ENCODE data around the gene RBP3.

The RBP3 gene

GRCh38 chr10:47370015-47370767, 22.0 kb downstream of the RBP3 start:
- H3K4me3 ChIP-seq (ENCODE audit: low read length), result no peak overlapping the region
- H3K9me3 ChIP-seq (ENCODE audit: insufficient read depth, low read depth, low read length), result no peaks in the 10 kb centered on the region
- H3K4me1 ChIP-seq (ENCODE audit: insufficient read depth, low read length), result peaks cover 13% of the 10 kb centered on the region; the same call in 1 of the 2 replicates
- H3K36me3 ChIP-seq (ENCODE audit: insufficient read depth, low read depth, low read length), result no peaks in the 10 kb centered on the region; the same call in 1 of the 2 replicates
- H3K27me3 ChIP-seq (ENCODE audit: insufficient read depth, low read length), result no peaks in the 10 kb centered on the region
- no peak overlapping the region for H3K27ac ChIP-seq (ENCODE audit: low read length)
- no peak overlapping the region for H3K9ac ChIP-seq (ENCODE audit: low read depth, low read length)

- H3K4me1 ChIP-seq (ENCODE audit: insufficient read depth, low read length), result peaks cover 13% of the 10 kb centered on the region; the same call in 1 of the 2 replicates
- H3K4me3 ChIP-seq (ENCODE audit: low read length), result no peak overlapping the region
- H3K27ac ChIP-seq (ENCODE audit: low read length), result no peak overlapping the region
- no peaks in the 10 kb centered on the region for H3K9me3 ChIP-seq (ENCODE audit: insufficient read depth, low read depth, low read length)
- no peak overlapping the region for H3K9ac ChIP-seq (ENCODE audit: low read depth, low read length)
- no peaks in the 10 kb centered on the region for H3K27me3 ChIP-seq (ENCODE audit: insufficient read depth, low read length)
- no peaks in the 10 kb centered on the region; the same call in 1 of the 2 replicates for H3K36me3 ChIP-seq (ENCODE audit: insufficient read depth, low read depth, low read length)
These were observed 22.7 kb downstream of the RBP3 start for GRCh38 chr10:47370878-47371277.

GRCh38 chr10:47371629-47372485, 23.7 kb downstream of the RBP3 start:
- Histone ChIP-seq H3K9ac (ENCODE audit: low read depth, low read length) (no peak overlapping the region), H3K4me1 (ENCODE audit: insufficient read depth, low read length) (peaks cover 13% of the 10 kb centered on the region; the same call in 1 of the 2 replicates), H3K27me3 (ENCODE audit: insufficient read depth, low read length) (no peaks in the 10 kb centered on the region), H3K4me3 (ENCODE audit: low read length) (no peak overlapping the region), H3K9me3 (ENCODE audit: insufficient read depth, low read depth, low read length) (no peaks in the 10 kb centered on the region), H3K27ac (ENCODE audit: low read length) (no peak overlapping the region), H3K36me3 (ENCODE audit: insufficient read depth, low read depth, low read length) (no peaks in the 10 kb centered on the region; the same call in 1 of the 2 replicates)

- Histone ChIP-seq H3K9me3 (ENCODE audit: insufficient read depth, low read depth, low read length) (no peaks in the 10 kb centered on the region), H3K36me3 (ENCODE audit: insufficient read depth, low read depth, low read length) (no peaks in the 10 kb centered on the region), H3K4me1 (ENCODE audit: insufficient read depth, low read length) (peaks cover 13% of the 10 kb centered on the region; the same call in 1 of the 2 replicates), H3K4me3 (ENCODE audit: low read length) (no peak overlapping the region), H3K9ac (ENCODE audit: low read depth, low read length) (no peak overlapping the region), H3K27ac (ENCODE audit: low read length) (no peak overlapping the region), H3K27me3 (ENCODE audit: insufficient read depth, low read length) (no peaks in the 10 kb centered on the region)
These were observed 24.6 kb downstream of the RBP3 start for GRCh38 chr10:47372726-47373125.

- H3K9ac ChIP-seq (ENCODE audit: low read depth, low read length), result no peak overlapping the region
- no peak overlapping the region for H3K4me3 ChIP-seq (ENCODE audit: low read length)
- no peak overlapping the region for H3K27ac ChIP-seq (ENCODE audit: low read length)
- no peaks in the 10 kb centered on the region for H3K36me3 ChIP-seq (ENCODE audit: insufficient read depth, low read depth, low read length)
- H3K27me3 ChIP-seq (ENCODE audit: insufficient read depth, low read length), result no peaks in the 10 kb centered on the region
- peaks cover 13% of the 10 kb centered on the region; the same call in 1 of the 2 replicates for H3K4me1 ChIP-seq (ENCODE audit: insufficient read depth, low read length)
- no peaks in the 10 kb centered on the region for H3K9me3 ChIP-seq (ENCODE audit: insufficient read depth, low read depth, low read length)
These were observed 26.7 kb downstream of the RBP3 start for GRCh38 chr10:47374611-47375536.

- H3K27me3 ChIP-seq (ENCODE audit: insufficient read depth, low read length), result no peaks in the 10 kb centered on the region
- peaks cover 15% of the 10 kb centered on the region; the same call in 1 of the 2 replicates for H3K4me1 ChIP-seq (ENCODE audit: insufficient read depth, low read length)
- no peaks in the 10 kb centered on the region for H3K36me3 ChIP-seq (ENCODE audit: insufficient read depth, low read depth, low read length)
- no peaks in the 10 kb centered on the region for H3K9me3 ChIP-seq (ENCODE audit: insufficient read depth, low read depth, low read length)
- H3K9ac ChIP-seq (ENCODE audit: low read depth, low read length), result no peak overlapping the region
- H3K27ac ChIP-seq (ENCODE audit: low read length), result no peak overlapping the region
- H3K4me3 ChIP-seq (ENCODE audit: low read length), result no peak overlapping the region
These were observed 28.5 kb downstream of the RBP3 start for GRCh38 chr10:47376522-47377220.

- H3K9me3 ChIP-seq (ENCODE audit: insufficient read depth, low read depth, low read length), result no peaks in the 10 kb centered on the region
- no peak overlapping the region for H3K4me3 ChIP-seq (ENCODE audit: low read length)
- H3K27ac ChIP-seq (ENCODE audit: low read length), result no peak overlapping the region
- no peaks in the 10 kb centered on the region for H3K36me3 ChIP-seq (ENCODE audit: insufficient read depth, low read depth, low read length)
- H3K27me3 ChIP-seq (ENCODE audit: insufficient read depth, low read length), result 0 out of 2 replicates have a peak, but pooled peaks cover 1% of the 10 kb centered on the region
- H3K4me1 ChIP-seq (ENCODE audit: insufficient read depth, low read length), result peaks cover 15% of the 10 kb centered on the region; the same call in 1 of the 2 replicates
- no peak overlapping the region for H3K9ac ChIP-seq (ENCODE audit: low read depth, low read length)
These were observed 30.0 kb downstream of the RBP3 start for GRCh38 chr10:47378183-47378510.

GRCh38 chr10:47378606-47379444, 30.7 kb downstream of the RBP3 start:
- Histone ChIP-seq H3K9ac (ENCODE audit: low read depth, low read length) (no peak overlapping the region), H3K27me3 (ENCODE audit: insufficient read depth, low read length) (peaks cover 8% of the 10 kb centered on the region; the same call in 1 of the 2 replicates), H3K36me3 (ENCODE audit: insufficient read depth, low read depth, low read length) (no peaks in the 10 kb centered on the region), H3K4me1 (ENCODE audit: insufficient read depth, low read length) (peaks cover 19% of the 10 kb centered on the region; the same call in 1 of the 2 replicates), H3K27ac (ENCODE audit: low read length) (no peak overlapping the region), H3K9me3 (ENCODE audit: insufficient read depth, low read depth, low read length) (no peaks in the 10 kb centered on the region), H3K4me3 (ENCODE audit: low read length) (no peak overlapping the region)

- no peaks in the 10 kb centered on the region for H3K9me3 ChIP-seq (ENCODE audit: insufficient read depth, low read depth, low read length)
- peaks cover 10% of the 10 kb centered on the region; the same call in 1 of the 2 replicates for H3K27me3 ChIP-seq (ENCODE audit: insufficient read depth, low read length)
- H3K9ac ChIP-seq (ENCODE audit: low read depth, low read length), result no peak overlapping the region
- no peak overlapping the region for H3K27ac ChIP-seq (ENCODE audit: low read length)
- no peak overlapping the region for H3K4me3 ChIP-seq (ENCODE audit: low read length)
- H3K36me3 ChIP-seq (ENCODE audit: insufficient read depth, low read depth, low read length), result no peaks in the 10 kb centered on the region
- H3K4me1 ChIP-seq (ENCODE audit: insufficient read depth, low read length), result peaks cover 19% of the 10 kb centered on the region; the same call in 1 of the 2 replicates
These were observed 31.3 kb downstream of the RBP3 start for GRCh38 chr10:47379445-47379785.

GRCh38 chr10:47379901-47380300, 31.7 kb downstream of the RBP3 start:
- Histone ChIP-seq H3K36me3 (ENCODE audit: insufficient read depth, low read depth, low read length) (no peaks in the 10 kb centered on the region), H3K27me3 (ENCODE audit: insufficient read depth, low read length) (peaks cover 13% of the 10 kb centered on the region), H3K27ac (ENCODE audit: low read length) (no peak overlapping the region), H3K4me3 (ENCODE audit: low read length) (no peak overlapping the region), H3K9ac (ENCODE audit: low read depth, low read length) (no peak overlapping the region), H3K9me3 (ENCODE audit: insufficient read depth, low read depth, low read length) (no peaks in the 10 kb centered on the region), H3K4me1 (ENCODE audit: insufficient read depth, low read length) (peaks cover 19% of the 10 kb centered on the region; the same call in 1 of the 2 replicates)
